IMR-90 (cell line): ENCODE results near the gene NF1. TPM values are rescaled to one million over a fixed set of nuclear protein-coding genes. Genes with fewer than 3 reads are reported as not detected.
A peak's percentile ranks its signal among the peaks of the same experiment; 100 is the strongest.

ENCODE experiments used
- ATAC-seq: fragments of 200-7000 bp; cut with Tn5 transposase; 2 replicates; pipeline ENCODE4 v1.9.1; 2020; ENCODE audit warnings: low read depth, mild to moderate bottlenecking, moderate library complexity
- BruUV-seq: library from RNA; stranded (reverse); fragments of 400-500 nt; replicated peaks from 2 replicates; lab custom pipeline; 2021; lab: Mats Ljungman, UMichigan
- CTCF ChIA-PET: fragments of 300-600 bp; formaldehyde crosslinking; extraction: SDS; loops from one replicate; lab custom pipeline; 2021; ENCODE audit warnings: antibody characterized with exemption; lab: Yijun Ruan, JAX
- POLR2A ChIA-PET: fragments of 300-600 bp; sonication (Branson Sonifier 250); formaldehyde crosslinking; loops from one replicate; lab custom pipeline; 2022; ENCODE audit warnings: antibody characterized with exemption; ENCODE audit not compliant: unreplicated experiment; lab: Charles Lee
- DNase-seq: peaks from one replicate; pipeline ENCODE4 v3.0.0; 2013
- H2AFZ ChIP-seq: replicated peaks from 2 replicates; pipeline ENCODE3; 2013; ENCODE audit warnings: low read length, mild to moderate bottlenecking; ENCODE audit not compliant: poor library complexity
- H2AK5ac ChIP-seq: 2 replicates; pipeline ENCODE4 v1.6.1; 2013; ENCODE audit warnings: low read depth, low read length, inconsistent platforms
- H2AK9ac ChIP-seq: replicated peaks from 2 replicates; pipeline ENCODE3; 2013; ENCODE audit warnings: mild to moderate bottlenecking, low read depth, low read length, moderate library complexity; ENCODE audit not compliant: poor library complexity
- H2BK120ac ChIP-seq: 2 replicates; pipeline ENCODE4 v1.6.1; 2013; ENCODE audit warnings: low read depth, low read length, inconsistent platforms
- H2BK15ac ChIP-seq: 3 replicates; pipeline ENCODE4 v1.6.1; 2013; ENCODE audit warnings: low read depth, low read length, inconsistent platforms
- H2BK20ac ChIP-seq: 2 replicates; pipeline ENCODE4 v1.6.1; 2013; ENCODE audit warnings: low read depth, mild to moderate bottlenecking, inconsistent platforms, low read length, moderate library complexity
- H2BK5ac ChIP-seq: 2 replicates; pipeline ENCODE4 v1.6.1; 2013; ENCODE audit warnings: mild to moderate bottlenecking, low read depth, low read length, inconsistent platforms; ENCODE audit not compliant: poor library complexity, severe bottlenecking
- H3K14ac ChIP-seq: replicated peaks from 2 replicates; pipeline ENCODE4 v1.6.1; 2013; ENCODE audit warnings: low read depth, low read length, inconsistent platforms
- H3K18ac ChIP-seq: 2 replicates; pipeline ENCODE4 v1.6.1; 2013; ENCODE audit warnings: low read depth, low read length, control low read depth
- H3K23ac ChIP-seq: 2 replicates; pipeline ENCODE4 v1.6.1; 2013; ENCODE audit warnings: low read depth, low read length, inconsistent platforms
- H3K27ac ChIP-seq: 2 replicates; pipeline ENCODE4 v1.5.1; 2013; ENCODE audit warnings: mild to moderate bottlenecking, control low read depth, low read length; ENCODE audit not compliant: insufficient read depth
- H3K27me3 ChIP-seq: 2 replicates; pipeline ENCODE4 v1.6.1; 2013; ENCODE audit warnings: low read length; ENCODE audit not compliant: control insufficient read depth, insufficient read depth
- H3K36me3 ChIP-seq: 2 replicates; pipeline ENCODE4 v1.6.1; 2013; ENCODE audit warnings: low read length, mixed read lengths; ENCODE audit not compliant: control insufficient read depth, insufficient read depth
- H3K4ac ChIP-seq: 2 replicates; pipeline ENCODE4 v1.6.1; 2013; ENCODE audit warnings: low read depth, low read length, inconsistent platforms
- H3K4me1 ChIP-seq: 2 replicates; pipeline ENCODE4 v1.6.1; 2013; ENCODE audit warnings: low read length, mixed read lengths; ENCODE audit not compliant: control insufficient read depth, insufficient read depth
- H3K4me2 ChIP-seq: 2 replicates; pipeline ENCODE4 v1.6.1; 2013; ENCODE audit warnings: low read depth, mild to moderate bottlenecking, control low read depth, low read length, moderate library complexity
- H3K4me3 ChIP-seq: 2 replicates; pipeline ENCODE4 v1.5.1; 2013; ENCODE audit warnings: low read depth, mild to moderate bottlenecking, control low read depth, low read length, moderate library complexity; ENCODE audit not compliant: insufficient read depth
- H3K56ac ChIP-seq: 2 replicates; pipeline ENCODE4 v1.6.1; 2013; ENCODE audit warnings: low read length, inconsistent platforms; ENCODE audit not compliant: insufficient read depth; ENCODE audit errors: extremely low read depth
- H3K79me1 ChIP-seq, 2 experiments: 2 replicates each; pipeline ENCODE4 v1.6.1; 2013; ENCODE audit warnings: low read length in 2 of 2, inconsistent platforms in 1 of 2, low read depth in 1 of 2
- H3K9ac ChIP-seq: 2 replicates; pipeline ENCODE4 v1.6.1; 2013; ENCODE audit warnings: low read depth, low read length, control low read depth
- H3K9me1 ChIP-seq: 2 replicates; pipeline ENCODE4 v1.6.1; 2013; ENCODE audit warnings: low read length, inconsistent platforms; ENCODE audit not compliant: insufficient read depth
- H3K9me3 ChIP-seq: 2 replicates; pipeline ENCODE4 v1.6.1; 2013; ENCODE audit warnings: low read length; ENCODE audit not compliant: control insufficient read depth, insufficient read depth
- H4K20me1 ChIP-seq: 2 replicates; pipeline ENCODE4 v1.6.1; 2013; ENCODE audit warnings: low read length, inconsistent platforms; ENCODE audit not compliant: insufficient read depth
- H4K5ac ChIP-seq: 2 replicates; pipeline ENCODE4 v1.6.1; 2013; ENCODE audit warnings: mild to moderate bottlenecking, low read depth, low read length, control low read depth
- H4K8ac ChIP-seq, 2 experiments: 2 replicates each; pipeline ENCODE4 v1.6.1; 2013; ENCODE audit warnings: low read depth in 2 of 2, low read length in 2 of 2, control low read depth in 1 of 2, inconsistent platforms in 1 of 2
- H4K91ac ChIP-seq: 2 replicates; pipeline ENCODE4 v1.6.1; 2013; ENCODE audit warnings: low read depth, low read length, inconsistent platforms; ENCODE audit not compliant: insufficient read depth
- CEBPB ChIP-seq: IDR thresholded peaks from 2 replicates; pipeline ENCODE4 v1.6.1; 2012; ENCODE audit warnings: low read depth, low read length, improper control_type of control experiment
- CTCF ChIP-seq: conservative IDR thresholded peaks from 2 replicates; pipeline ENCODE4 v1.5.1; 2012; ENCODE audit warnings: mild to moderate bottlenecking, low read depth, low read length, improper control_type of control experiment
- FOS ChIP-seq: fragments of 150-350 bp; IDR thresholded peaks from 2 replicates; pipeline ENCODE4 v1.6.1; 2016; ENCODE audit warnings: low read depth, low read length
- MAFK ChIP-seq: IDR thresholded peaks from 2 replicates; pipeline ENCODE4 v1.6.1; 2012; ENCODE audit warnings: low read depth, low read length, improper control_type of control experiment
- MAZ ChIP-seq: IDR thresholded peaks from 2 replicates; pipeline ENCODE4 v1.6.1; 2012; ENCODE audit warnings: low read depth, mild to moderate bottlenecking, low read length, improper control_type of control experiment, moderate library complexity, borderline replicate concordance
- MXI1 ChIP-seq: IDR thresholded peaks from 2 replicates; pipeline ENCODE4 v1.6.1; 2012; ENCODE audit warnings: low read depth, mild to moderate bottlenecking, low read length, moderate library complexity, borderline replicate concordance
- NFE2L2 ChIP-seq: fragments of 150-350 bp; IDR thresholded peaks from 2 replicates; pipeline ENCODE4 v1.6.1; 2016; ENCODE audit warnings: low read depth, mild to moderate bottlenecking, low read length
- POLR2A ChIP-seq: IDR thresholded peaks from 2 replicates; pipeline ENCODE4 v1.6.1; 2012; ENCODE audit warnings: mild to moderate bottlenecking, low read depth, low read length
- SMC3 ChIP-seq: fragments of 150-350 bp; IDR thresholded peaks from 2 replicates; pipeline ENCODE4 v1.6.1; 2016; ENCODE audit warnings: low read depth, mild to moderate bottlenecking, antibody characterized with exemption, low read length, moderate library complexity
- USF2 ChIP-seq: fragments of 150-350 bp; IDR thresholded peaks from 2 replicates; pipeline ENCODE4 v1.6.1; 2017; ENCODE audit warnings: mild to moderate bottlenecking, antibody characterized with exemption, low read length, low read depth
- WGBS, 2 experiments: methylation state at CpG; one replicate each; pipeline versions ENCODE4 v1.1.5 to v1.1.7; 2013; ENCODE audit warnings: missing lambda C conversion rate in 2 of 2; ENCODE audit not compliant: insufficient read length in 1 of 2; ENCODE audit errors: extremely low coverage in 2 of 2; 5-methylcytosine and 5-hydroxymethylcytosine counted together
- dilution Hi-C: fragments of 300-500 bp; cut with HindIII; formaldehyde crosslinking; loops from one replicate; pipeline ENCODE4 v1.14.3; 2018; ENCODE audit warnings: low sequenced_read_pairs; ENCODE audit not compliant: unreplicated experiment
- in situ Hi-C: fragments of 300-500 bp; cut with MboI; formaldehyde crosslinking; loops from 3 replicates; pipeline ENCODE4 v1.14.3; 2019; ENCODE audit warnings: low sequenced_read_pairs, inconsistent platforms, mixed read lengths
- intact Hi-C: fragments of 100-400 bp; cut with micrococcal nuclease; formaldehyde crosslinking; loops from 2 replicates; pipeline ENCODE4 v1.10.0; 2022
- polyA plus RNA-seq, 3 experiments: library from polyadenylated mRNA; depleted of rRNA; stranded (reverse); fragments of >200 nt; gene quantifications; 2 replicates each; pipeline ENCODE4 v1.2.3, GENCODE V29; 2012; ENCODE audit warnings: low replicate concordance in 1 of 3
- total RNA-seq: library from RNA; depleted of rRNA; stranded (reverse); fragments of >200 nt; gene quantifications from 2 replicates; pipeline ENCODE4 v1.2.3, GENCODE V29; 2012
- TF ChIP-seq, protein P1 (sequence below): fragments of 150-350 bp; IDR thresholded peaks from 2 replicates; pipeline ENCODE4 v1.6.1; 2016; ENCODE audit warnings: low read depth, mild to moderate bottlenecking, low read length, moderate library complexity, borderline replicate concordance

The NF1 gene
- total and polyA plus RNA-seq, 2 of the 4 experiments (the other 2 are of a cell fraction) = 17.9 to 48.6 TPM

GRCh38 chr17:31413081-31413799, 318.5 kb downstream of the NF1 start (continued):
- no peak for TF ChIP-seq MXI1

DNA sequence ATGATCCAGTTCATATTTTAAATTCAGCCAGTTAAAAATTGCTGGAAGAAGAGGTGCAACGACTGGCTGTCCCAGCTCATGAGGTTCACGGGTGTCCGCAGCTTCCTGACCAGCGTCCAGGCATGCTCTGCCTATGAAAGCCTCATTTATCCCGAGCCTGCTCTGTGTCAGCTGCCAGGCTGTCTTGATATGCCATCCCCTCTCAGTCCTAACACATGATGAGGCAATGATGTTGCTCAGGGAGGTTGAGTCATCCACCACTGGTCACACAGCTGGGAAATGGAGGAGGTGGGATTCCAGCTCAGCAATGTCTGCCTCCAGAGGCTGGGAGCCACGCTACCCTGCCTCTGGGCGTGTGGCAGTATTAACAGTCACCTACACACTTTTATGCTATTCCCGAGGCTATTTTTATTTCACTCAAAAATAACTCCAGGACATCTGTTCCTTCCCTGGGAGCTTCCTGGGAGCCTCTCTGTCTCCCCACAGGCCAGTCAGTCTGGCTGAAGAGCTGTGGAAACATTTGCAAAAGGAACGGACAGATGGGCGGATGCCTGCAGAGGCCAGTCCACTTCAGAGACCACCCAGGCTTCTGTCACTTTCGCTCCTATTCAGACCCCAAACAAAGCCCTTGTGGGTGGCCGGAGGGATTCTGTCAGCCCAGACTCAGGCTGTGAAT, 319.2 kb downstream of the NF1 start:
- no peak overlapping the region for H3K4me2 ChIP-seq
- H3K14ac ChIP-seq = no peak overlapping the region
- H3K4me3 ChIP-seq = no peak overlapping the region
- intact Hi-C loops = no loop called here
- dilution Hi-C loops = no loop called here
- no peak overlapping the region for H2BK120ac ChIP-seq
- no peak overlapping the region for H3K23ac ChIP-seq
- no peak overlapping the region for H4K5ac ChIP-seq
- no peak overlapping the region for H2BK15ac ChIP-seq
- no peak overlapping the region for H3K9ac ChIP-seq
- ATAC-seq = peak; percentile 88
- no peak overlapping the region for H2BK20ac ChIP-seq
- H4K91ac ChIP-seq = no peak overlapping the region
- no peak overlapping the region for H2BK5ac ChIP-seq
- no peak overlapping the region for H3K18ac ChIP-seq
- H3K56ac ChIP-seq = no peak overlapping the region
- 17% methylated on average over 1 of the region's 12 CpGs; no CpG with 5 or more reads in 1 of the 2 experiments for WGBS, 2 experiments
- ChIA-PET CTCF (interaction anchor here (1.0 kb wide), 1 partner anchor 41 kb away, joined by 3 read pairs; no protein-coding TSS in a partner anchor), POLR2A (no interaction called here)
- peak overlapping the region; percentile 81 for H2AFZ ChIP-seq
- H3K36me3 ChIP-seq = no peaks in the 10 kb centered on the region
- peak overlapping the region; percentile 52 for H2AK9ac ChIP-seq
- no peak overlapping the region for H2AK5ac ChIP-seq
- 0 out of 2 replicates have a peak, but pooled peaks cover 3% of the 10 kb centered on the region for H4K20me1 ChIP-seq
- peaks cover 23% of the 10 kb centered on the region for H3K27me3 ChIP-seq
- no peak overlapping the region for H3K27ac ChIP-seq
- BruUV-seq = no TSS peak
- in situ Hi-C loops = no loop called here
- no peaks in the 10 kb centered on the region for H3K79me1 ChIP-seq
- H3K9me1 ChIP-seq = peaks cover 4% of the 10 kb centered on the region; the same call in 1 of the 2 replicates
- no peaks in the 10 kb centered on the region; the same call in 1 of the 2 replicates for H3K4me1 ChIP-seq
- H3K4ac ChIP-seq = no peak overlapping the region
- no peaks in the 10 kb centered on the region for H3K9me3 ChIP-seq
- peak; percentile 83 for DNase-seq
- no peak overlapping the region for H4K8ac ChIP-seq
- TF ChIP-seq MAZ (no peak), FOS (peak; percentile 64), NFE2L2 (no peak), MXI1 (no peak), CTCF (no peak), SMC3 (no peak), MAFK (no peak), USF2 (peak; percentile 30; the same call in 1 of the 2 replicates), CEBPB (peak; percentile 97), POLR2A (no peak)
- TF ChIP-seq, protein P1, sequence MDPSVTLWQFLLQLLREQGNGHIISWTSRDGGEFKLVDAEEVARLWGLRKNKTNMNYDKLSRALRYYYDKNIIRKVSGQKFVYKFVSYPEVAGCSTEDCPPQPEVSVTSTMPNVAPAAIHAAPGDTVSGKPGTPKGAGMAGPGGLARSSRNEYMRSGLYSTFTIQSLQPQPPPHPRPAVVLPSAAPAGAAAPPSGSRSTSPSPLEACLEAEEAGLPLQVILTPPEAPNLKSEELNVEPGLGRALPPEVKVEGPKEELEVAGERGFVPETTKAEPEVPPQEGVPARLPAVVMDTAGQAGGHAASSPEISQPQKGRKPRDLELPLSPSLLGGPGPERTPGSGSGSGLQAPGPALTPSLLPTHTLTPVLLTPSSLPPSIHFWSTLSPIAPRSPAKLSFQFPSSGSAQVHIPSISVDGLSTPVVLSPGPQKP = no peak
